Dermis microvascular lymphatic vessel endothelial cell (primary cell): ENCODE results near the gene SLC10A6. TPM values are rescaled to one million over a fixed set of nuclear protein-coding genes. Genes with fewer than 3 reads are reported as not detected.
"Not testable (repeated sequence)": the region's sequence is repeated elsewhere in the genome, so short reads cannot be mapped to it uniquely, and the experiment has no call there.

Experiments used
- DNase-seq, 2 donors: peaks; one replicate each; pipeline versions ENCODE4 v3.0.0 to v3.0.0-alpha.2; 2010; ENCODE audit warnings: low read depth in 2 of 2
- total RNA-seq: library from RNA; depleted of rRNA; stranded (reverse); fragments of >200 nt; gene quantifications from 2 replicates; pipeline ENCODE4 v1.2.1, GENCODE V29; 2014

Gene SLC10A6
- total RNA-seq = 0.26 and 2.1 TPM in 2 replicates

- peak in 1 of 2 donors; percentile 8 for DNase-seq
These were observed at the start of gene SLC10A6 for GRCh38 chr4:86848732-86849619. SLC10A6 (minus strand) TSS chr4:86849384; CDS start chr4:86849115, 269 bp downstream.

- DNase-seq = peak in 1 of 2 donors; percentile 20
These were observed 49.4 kb upstream of the SLC10A6 start for GRCh38 chr4:86898562-86898961.

GRCh38 chr4:86896596-86896995 lies 47.4 kb upstream of the SLC10A6 start:
- no peak for DNase-seq

GRCh38 chr4:86895692-86896488 lies 46.7 kb upstream of the SLC10A6 start:
- peak; percentile 60 to 76 for DNase-seq

- DNase-seq = peak in 1 of 2 donors; percentile 64
These were observed 45.3 kb upstream of the SLC10A6 start for GRCh38 chr4:86894455-86894854.

- DNase-seq = no peak
These were observed 44.0 kb upstream of the SLC10A6 start for GRCh38 chr4:86893136-86893535.

GRCh38 chr4:86892636-86892960 lies 43.4 kb upstream of the SLC10A6 start:
- DNase-seq = no peak

GRCh38 chr4:86891762-86892635 lies 42.8 kb upstream of the SLC10A6 start, which contains the start of gene C4orf36:
C4orf36 (minus strand) TSS chr4:86892422; CDS start chr4:86891520, 902 bp downstream.
- DNase-seq = peak in 1 of 2 donors; percentile 25

- DNase-seq = no peak
These were observed 41.6 kb upstream of the SLC10A6 start for GRCh38 chr4:86890790-86891189.

- DNase-seq = no peak
These were observed 30.5 kb upstream of the SLC10A6 start for GRCh38 chr4:86879641-86880040.

- no peak for DNase-seq
These were observed 29.5 kb upstream of the SLC10A6 start for GRCh38 chr4:86878640-86879039.

GRCh38 chr4:86876894-86877685 lies 27.9 kb upstream of the SLC10A6 start:
- no peak for DNase-seq

- DNase-seq = not testable (repeated sequence)
These were observed 26.3 kb upstream of the SLC10A6 start for GRCh38 chr4:86875436-86875835.

- DNase-seq = no peak
These were observed 23.0 kb upstream of the SLC10A6 start for GRCh38 chr4:86872135-86872534.

- DNase-seq = no peak
These were observed 21.4 kb upstream of the SLC10A6 start for GRCh38 chr4:86870442-86871069.

GRCh38 chr4:86857341-86858052 lies 8.3 kb upstream of the SLC10A6 start:
- DNase-seq = no peak

- DNase-seq = no peak
These were observed 7.7 kb upstream of the SLC10A6 start for GRCh38 chr4:86856896-86857295.

GRCh38 chr4:86855572-86855971 lies 6.4 kb upstream of the SLC10A6 start:
- no peak for DNase-seq

- no peak for DNase-seq
These were observed 4.0 kb upstream of the SLC10A6 start for GRCh38 chr4:86853209-86853608.
